ENCODE results near the gene TCEANC2.
"Not testable (repeated sequence)": the region's sequence is repeated elsewhere in the genome, so short reads cannot be mapped to it uniquely, and the experiment has no call there.

The TCEANC2 gene

GRCh38 chr1:54052934-54053744, at the start of gene TCEANC2, which contains the start of gene TMEM59:
TSS of gene TCEANC2 (plus strand) at chr1:54053608. CDS start at chr1:54054423, 815 bp downstream.
TSS of gene TMEM59 (minus strand) at chr1:54053204. CDS start at chr1:54053188, 16 bp downstream.
- DNase-seq (ENCODE audit: low spot score): peak; percentile 99

DNA sequence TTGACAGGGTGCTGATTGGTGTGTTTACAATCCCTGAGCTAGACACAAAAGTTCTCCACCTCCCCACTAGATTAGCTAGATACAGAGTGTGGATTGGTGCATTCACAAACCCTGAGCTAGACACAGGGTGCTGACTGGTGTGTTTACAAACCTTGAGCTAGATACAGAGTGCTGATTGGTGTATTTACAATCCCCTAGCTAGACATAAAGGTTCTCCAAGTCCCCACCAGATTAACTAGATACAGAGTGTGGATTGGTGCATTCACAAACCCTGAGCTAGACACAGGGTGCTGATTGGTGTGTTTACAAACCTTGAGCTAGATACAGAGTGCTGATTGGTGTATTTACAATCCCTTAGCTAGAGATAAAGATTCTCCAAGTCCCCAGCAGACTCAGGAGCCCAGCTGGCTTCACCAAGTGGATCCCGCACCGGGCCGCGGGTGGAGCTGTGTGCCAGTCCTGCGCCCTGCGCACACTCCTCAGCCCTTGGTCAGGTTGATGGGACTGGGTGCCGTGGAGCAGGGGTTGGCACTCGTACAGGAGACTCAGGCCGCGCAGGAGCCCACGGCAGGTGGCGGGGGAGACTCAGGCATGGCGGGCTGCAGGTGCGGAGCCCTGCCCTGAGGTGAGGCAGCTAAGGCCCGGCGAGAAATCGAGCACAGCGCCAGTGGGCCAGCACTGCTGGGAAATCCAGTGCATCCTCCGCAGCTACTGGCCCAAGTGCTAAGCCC, 49.5 kb upstream of the TCEANC2 start:
- DNase-seq (ENCODE audit: low spot score): not testable (repeated sequence)

- DNase-seq (ENCODE audit: low spot score): no peak
These were observed 48.8 kb upstream of the TCEANC2 start for GRCh38 chr1:54004481-54005049.

DNA sequence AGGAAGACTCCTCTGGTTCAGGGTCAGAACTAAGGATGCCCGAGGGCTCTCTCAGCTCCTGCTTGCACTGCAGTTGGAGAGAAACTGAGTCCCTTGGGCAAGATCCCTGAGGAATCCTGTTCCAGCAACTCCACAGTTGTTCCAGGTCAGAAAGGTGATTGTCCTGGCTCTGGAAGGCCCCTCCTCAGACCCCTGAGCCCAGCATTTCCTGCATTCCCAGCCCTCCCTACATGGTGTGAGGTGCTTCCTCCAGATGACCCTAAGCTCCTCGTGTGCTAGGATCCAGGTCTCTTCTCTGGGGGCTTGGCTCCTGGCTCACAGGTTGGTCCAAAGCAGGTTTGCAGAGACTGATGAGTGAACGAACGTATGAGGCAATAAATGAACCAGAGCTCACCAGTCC, 46.9 kb upstream of the TCEANC2 start:
- no peak for DNase-seq (ENCODE audit: low spot score)

DNA sequence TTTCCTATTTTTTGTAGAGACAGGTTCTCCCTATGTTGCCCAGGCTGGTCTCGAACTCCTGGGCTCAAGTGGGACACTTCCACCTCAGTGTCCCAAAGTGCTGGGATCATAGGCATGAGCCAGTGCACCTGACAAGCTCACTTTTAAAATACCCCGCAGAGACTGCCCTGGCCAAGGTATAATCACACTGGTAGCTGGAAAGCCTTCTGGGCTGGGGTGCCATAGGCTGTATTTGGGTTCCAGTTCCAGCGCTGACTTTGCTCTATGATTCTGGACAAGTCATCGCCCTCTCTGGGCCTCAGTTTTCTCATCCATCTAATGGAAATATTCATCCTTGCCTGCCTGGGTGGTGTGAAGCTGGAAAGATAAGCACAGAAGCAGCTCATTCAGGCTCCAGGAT, 45.8 kb upstream of the TCEANC2 start:
- DNase-seq (ENCODE audit: low spot score): no peak

- no peak for DNase-seq (ENCODE audit: low spot score)
These were observed 44.5 kb upstream of the TCEANC2 start for GRCh38 chr1:54008876-54009275.

DNA sequence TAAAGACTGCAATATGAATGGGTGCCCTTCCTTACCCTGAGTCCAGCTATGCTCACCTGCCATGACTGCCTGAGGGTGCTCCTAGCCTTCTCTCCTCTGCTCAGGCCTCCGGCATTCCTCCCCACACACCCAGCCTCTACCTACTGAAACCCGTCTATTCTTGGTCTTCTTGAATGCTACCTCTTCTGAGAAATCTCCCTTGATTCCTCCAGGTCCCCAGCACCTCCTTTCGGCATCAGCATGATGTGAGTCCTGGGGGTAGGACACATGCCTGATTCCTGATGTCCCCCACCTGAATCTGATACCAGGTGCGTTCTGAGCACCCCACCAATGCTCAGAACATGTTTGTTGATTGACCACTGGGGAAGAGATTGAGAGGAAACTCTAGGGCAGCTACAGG, 44.0 kb upstream of the TCEANC2 start:
- DNase-seq (ENCODE audit: low spot score): no peak

GRCh38 chr1:54010415-54011117, 42.8 kb upstream of the TCEANC2 start:
- DNase-seq (ENCODE audit: low spot score): no peak

DNA sequence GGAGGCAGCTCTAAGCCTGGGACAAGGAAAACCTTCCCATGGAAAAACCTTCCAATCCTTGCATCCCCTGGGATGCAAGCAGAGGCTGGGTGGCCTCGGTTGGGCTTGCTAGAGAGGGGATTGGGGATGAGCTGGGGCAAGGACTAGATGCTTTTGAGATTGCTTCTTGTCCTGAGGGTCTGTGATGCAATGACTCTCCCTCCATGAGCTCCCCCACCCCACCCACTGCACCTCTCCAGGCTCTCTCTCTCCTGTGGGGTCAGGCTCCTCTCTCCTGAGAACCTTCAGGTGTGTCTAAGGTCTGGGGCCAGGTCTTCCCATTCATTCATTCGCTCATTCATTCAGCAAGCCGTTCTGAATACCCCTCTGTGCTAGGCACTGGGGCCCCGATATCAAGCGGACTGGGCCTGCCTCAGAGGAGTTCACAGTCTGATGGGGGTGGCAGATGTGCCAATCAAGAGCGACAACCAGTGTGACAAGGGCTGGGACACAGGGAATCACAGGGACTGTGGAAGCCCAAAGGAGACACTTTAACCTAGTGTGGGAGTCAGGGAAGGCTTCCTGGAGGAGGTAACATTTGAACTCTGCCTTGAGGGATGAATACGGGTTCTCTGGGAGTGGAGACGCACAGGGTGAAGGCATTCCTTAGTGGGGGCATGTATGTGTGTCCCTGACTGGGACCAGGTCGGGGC, 41.9 kb upstream of the TCEANC2 start:
- DNase-seq (ENCODE audit: low spot score): no peak

DNA sequence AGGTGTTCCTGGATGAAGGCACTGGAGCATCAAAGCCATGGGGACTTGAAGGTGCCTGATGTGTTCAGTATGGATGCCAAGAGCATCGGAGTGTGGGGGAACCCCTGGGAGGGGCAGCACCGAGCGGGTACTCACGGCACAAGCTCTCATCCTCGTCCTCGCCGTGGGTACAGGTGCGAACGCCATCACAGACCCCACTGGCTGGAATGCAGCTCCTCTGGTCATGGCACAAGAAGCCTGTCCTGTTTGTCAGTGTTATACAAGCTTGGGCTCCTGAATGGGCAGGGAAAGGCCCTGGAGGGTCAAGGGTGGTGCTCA, 41.4 kb upstream of the TCEANC2 start:
- DNase-seq (ENCODE audit: low spot score): no peak

DNA sequence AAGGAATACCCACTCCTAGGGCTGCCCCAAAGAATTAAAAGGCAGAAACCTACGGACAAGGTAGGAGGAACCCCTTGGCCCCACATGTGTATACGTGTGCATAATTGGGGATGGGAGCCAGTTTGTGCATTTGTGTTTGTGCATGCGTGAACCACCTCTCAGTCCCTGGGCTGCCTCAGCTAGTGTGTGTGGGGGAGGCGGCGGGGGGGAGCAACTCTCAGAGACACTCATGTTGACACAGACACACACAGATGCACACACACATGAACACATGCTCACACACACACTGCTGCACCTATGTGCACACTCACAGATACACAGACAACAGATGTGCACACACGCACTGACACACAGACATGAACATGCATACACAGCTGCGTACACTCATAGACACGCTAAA, 40.5 kb upstream of the TCEANC2 start:
- DNase-seq (ENCODE audit: low spot score): no peak

DNA sequence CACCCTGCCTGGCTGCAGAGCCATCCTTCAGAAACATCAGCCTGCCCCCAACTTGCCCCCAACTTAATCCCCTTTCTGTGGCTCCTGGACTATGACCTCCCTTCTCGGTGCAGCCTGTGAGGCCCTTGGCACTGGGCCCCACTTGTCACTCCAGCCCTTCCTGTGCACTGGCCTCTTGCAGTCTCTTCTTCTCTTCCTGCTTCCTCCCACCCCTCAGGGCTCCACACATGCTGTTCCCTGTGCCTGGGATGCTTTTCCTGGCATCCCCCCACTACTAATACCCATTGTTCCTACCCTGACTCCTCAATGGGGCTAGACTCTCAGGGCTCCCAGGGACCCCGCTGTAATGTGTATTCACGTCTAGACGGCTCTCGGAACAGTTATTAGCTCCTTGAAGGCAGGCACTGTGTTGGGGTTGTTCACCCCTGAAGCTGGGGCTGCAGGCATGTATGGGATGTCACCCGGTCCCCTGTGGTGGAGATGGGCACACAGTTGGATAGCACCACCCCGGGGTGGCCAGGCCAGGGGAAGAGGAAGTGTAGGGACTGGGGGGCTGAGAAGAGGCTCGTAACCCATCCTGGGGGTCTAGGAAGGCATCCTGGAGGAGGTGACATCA, 39.9 kb upstream of the TCEANC2 start:
- DNase-seq (ENCODE audit: low spot score): no peak

DNA sequence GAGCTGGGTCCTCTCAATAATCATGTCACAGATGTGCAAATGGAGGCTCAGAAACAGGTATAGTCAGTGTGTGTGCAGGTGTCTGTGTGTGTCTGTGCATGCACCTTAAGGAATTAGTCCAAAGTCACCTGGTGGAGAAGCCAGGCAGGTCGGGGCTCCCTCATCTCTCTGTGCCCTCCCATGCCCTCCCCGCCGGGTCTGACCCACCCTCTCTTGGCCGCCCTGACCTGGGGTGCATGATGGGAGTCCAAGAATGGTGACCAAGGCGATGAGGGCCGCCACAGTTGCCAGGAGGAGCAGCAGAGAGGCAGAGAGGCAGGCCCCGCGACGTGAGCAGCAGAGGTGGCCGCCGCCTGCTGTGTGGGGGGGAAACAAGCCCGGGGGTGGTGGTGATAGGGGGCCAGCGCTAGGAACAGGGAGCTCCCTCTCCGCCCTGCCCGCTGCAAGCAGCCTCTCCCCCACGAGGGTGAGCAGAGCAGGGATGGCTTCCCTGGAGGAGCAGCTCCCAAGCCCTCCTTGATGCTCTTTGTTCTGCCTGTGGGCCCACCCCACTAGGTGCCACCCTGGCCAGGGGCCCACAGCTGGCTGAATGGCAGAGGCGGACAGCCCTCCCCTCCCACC, 39.3 kb upstream of the TCEANC2 start:
- DNase-seq (ENCODE audit: low spot score): no peak

DNA sequence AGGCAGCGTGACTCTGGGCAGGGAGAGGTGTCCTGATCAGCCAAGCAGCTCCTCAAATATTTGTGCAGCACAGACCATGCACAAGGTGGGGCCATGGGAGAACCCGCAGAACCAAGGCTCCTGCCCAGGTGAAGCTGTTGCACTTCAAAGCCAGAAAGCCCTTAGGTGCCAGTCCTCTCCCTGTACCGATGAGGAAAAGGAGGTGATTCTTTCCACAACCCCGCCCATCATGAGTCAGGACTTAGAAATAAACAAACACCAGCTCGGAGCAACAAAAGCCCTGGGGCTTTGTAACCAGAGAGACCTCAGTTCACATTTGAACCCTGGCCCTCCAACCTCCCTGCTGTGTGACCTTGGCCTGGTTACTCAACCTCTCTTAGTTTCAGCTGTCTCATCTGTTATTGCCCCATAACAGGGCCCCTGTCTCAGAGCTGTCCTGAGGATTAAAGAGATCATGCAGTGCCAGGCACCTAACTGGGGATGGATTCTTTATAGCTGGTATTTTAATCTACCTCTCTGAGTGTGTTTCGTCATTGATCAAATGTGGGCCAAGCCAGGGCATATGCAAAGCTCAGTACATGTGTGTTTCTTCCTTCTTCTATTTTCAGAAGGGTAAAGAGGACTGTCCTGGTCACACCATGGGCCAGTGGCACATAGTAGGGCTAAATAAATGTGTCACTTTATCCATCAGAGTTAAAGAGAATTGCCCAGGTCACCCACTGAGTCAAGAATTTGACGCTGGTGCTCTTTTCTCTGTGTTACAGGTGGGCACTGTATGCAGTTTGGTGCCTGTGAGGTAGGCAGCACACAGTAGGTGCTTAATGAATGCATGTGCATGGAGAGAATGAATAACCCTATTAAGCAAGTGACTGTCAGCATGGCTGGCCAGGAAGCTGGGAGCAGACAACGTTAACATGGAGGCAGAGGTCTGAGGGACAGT, 36.8 kb upstream of the TCEANC2 start:
- no peak for DNase-seq (ENCODE audit: low spot score)

- DNase-seq (ENCODE audit: low spot score): no peak
These were observed 35.4 kb upstream of the TCEANC2 start, which contains the start of gene LDLRAD1 for GRCh38 chr1:54017979-54018378. TSS of gene LDLRAD1 (minus strand) at chr1:54018186. CDS start at chr1:54018112, 74 bp downstream.

DNA sequence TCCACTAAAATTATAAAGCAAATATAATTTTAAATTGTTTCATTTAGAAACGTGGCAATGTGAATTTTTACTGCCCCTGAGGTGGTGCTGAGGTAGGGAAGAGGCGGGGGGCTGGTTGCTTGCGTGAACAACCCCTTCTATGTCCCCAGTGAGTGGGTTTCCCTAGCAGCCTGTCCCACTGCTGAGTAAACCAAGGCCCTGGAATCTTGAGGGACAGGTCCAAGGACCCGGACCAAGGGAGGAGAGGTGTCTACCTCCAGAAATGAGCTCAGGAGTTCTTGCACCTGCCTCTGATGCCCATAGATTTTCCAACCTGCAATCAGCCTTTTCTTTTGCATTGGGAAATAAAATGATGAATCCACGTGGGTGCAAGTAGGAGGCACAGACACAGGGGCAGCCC, 34.8 kb upstream of the TCEANC2 start:
- no peak for DNase-seq (ENCODE audit: low spot score)

- DNase-seq (ENCODE audit: low spot score): not testable (repeated sequence)
These were observed 33.7 kb upstream of the TCEANC2 start for GRCh38 chr1:54019562-54020176.

GRCh38 chr1:54024358-54024757, 29.1 kb upstream of the TCEANC2 start:
- DNase-seq (ENCODE audit: low spot score): no peak

DNA sequence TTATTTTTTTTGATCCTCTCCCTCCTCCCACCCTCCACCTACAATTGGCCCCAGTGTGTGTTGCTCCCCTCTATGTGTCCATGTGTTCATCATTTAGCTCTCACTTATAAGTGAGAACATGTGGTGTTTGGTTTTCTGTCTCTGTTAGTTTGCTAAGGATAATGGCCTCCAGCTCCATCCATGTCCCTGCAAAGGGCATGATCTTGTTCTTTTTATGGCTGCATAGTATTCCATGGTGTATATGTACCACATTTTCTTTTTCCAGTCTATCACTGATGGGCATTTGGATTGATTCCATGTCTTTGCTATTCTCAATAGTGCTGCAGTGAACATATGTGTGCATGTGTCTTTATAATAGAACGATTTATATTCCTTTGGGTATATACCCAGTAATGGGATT, 28.6 kb upstream of the TCEANC2 start:
- not testable (repeated sequence) for DNase-seq (ENCODE audit: low spot score)

Measured in Ammon's horn (tissue), 1 donor.